Spleen (tissue), 11 donors: ENCODE measurements around the gene UNC119B. TPM values are rescaled to one million over a fixed set of nuclear protein-coding genes. Genes with fewer than 3 reads are reported as not detected.

ENCODE experiments used
- DNase-seq: peaks from one replicate; pipeline ENCODE4 v3.0.0-alpha.2; 2020
- H3K27ac ChIP-seq, 8 donors: fragments of 200-600 bp; sonication (generic) in 7 of 8; 1 replicate in 4 of 8; 2 replicates in 4 of 8; pipeline versions ENCODE4 v1.5.0 to v1.8.0; 2016 to 2021; ENCODE audit warnings: inconsistent platforms in 4 of 8, mild to moderate bottlenecking in 4 of 8, moderate library complexity in 1 of 8
- H3K27me3 ChIP-seq, 7 donors: fragments of 200-600 bp; sonication (generic) in 6 of 7; replicated peaks in 1 of 7; 1 replicate in 4 of 7; 2 replicates in 3 of 7; pipeline versions ENCODE4 v1.5.0 to v1.8.0; 2016 to 2021; ENCODE audit warnings: inconsistent platforms in 3 of 7, mild to moderate bottlenecking in 1 of 7
- H3K36me3 ChIP-seq, 6 donors: fragments of 200-600 bp; sonication (generic) in 5 of 6; 1 replicate in 4 of 6; 2 replicates in 2 of 6; pipeline versions ENCODE4 v1.5.0 to v1.8.0; 2016 to 2021; ENCODE audit warnings: inconsistent platforms in 2 of 6
- H3K4me1 ChIP-seq, 6 donors: fragments of 200-600 bp; sonication (generic) in 5 of 6; 1 replicate in 3 of 6; 2 replicates in 3 of 6; pipeline versions ENCODE4 v1.5.0 to v1.8.0; 2016 to 2021; ENCODE audit warnings: inconsistent platforms in 3 of 6
- H3K4me3 ChIP-seq, 8 donors: fragments of 200-600 bp; sonication (generic) in 7 of 8; 1 replicate in 4 of 8; 2 replicates in 4 of 8; pipeline versions ENCODE4 v1.5.0 to v1.8.0; 2016 to 2021; ENCODE audit warnings: inconsistent platforms in 4 of 8, mild to moderate bottlenecking in 4 of 8, moderate library complexity in 2 of 8
- H3K9me3 ChIP-seq, 8 donors: fragments of 200-600 bp; sonication (generic) in 7 of 8; 1 replicate in 4 of 8; 2 replicates in 4 of 8; pipeline versions ENCODE4 v1.5.0 to v1.8.0; 2016 to 2021; ENCODE audit warnings: inconsistent platforms in 4 of 8
- POLR2A ChIP-seq, 3 donors: fragments of 450-650 bp; IDR thresholded peaks; one replicate each; pipeline ENCODE4 v1.5.1; 2017; ENCODE audit warnings: antibody characterized with exemption in 3 of 3, mild to moderate bottlenecking in 1 of 3
- POLR2AphosphoS5 ChIP-seq, 3 donors: sonication (generic); formaldehyde crosslinking; IDR thresholded peaks; one replicate each; pipeline ENCODE4 v1.5.1; 2017; ENCODE audit warnings: antibody characterized with exemption in 3 of 3
- WGBS, 5 donors: extraction: QIAGEN DNeasy Blood & Tissue Kit in 3 of 5; methylation state at CpG; one replicate each; pipeline versions ENCODE4 v1.1.5 to v1.1.7; 2013 to 2018; 5-methylcytosine and 5-hydroxymethylcytosine counted together
- intact Hi-C: fragments of 100-400 bp; cut with DNase I; formaldehyde crosslinking; loops from one replicate; pipeline ENCODE4 v1.15.0; 2023; ENCODE audit warnings: low total_unique reads
- polyA plus RNA-seq, 3 donors: library from polyadenylated mRNA; stranded (reverse); fragments of 200-250 nt; gene quantifications; one replicate each; pipeline ENCODE4 v1.2.1, GENCODE V29; 2013
- total RNA-seq, 7 donors: library from RNA; depleted of rRNA in 3 of 7; stranded (reverse); fragments of >200 nt in 3 of 7; fragmentation: NEBNext Ultra II Directional in 4 of 7; extraction: Animal tissue kit (Norgen Biotek cat#: 25700) in 4 of 7; gene quantifications; one replicate each; pipeline versions ENCODE4 v1.1.0 to v1.2.1, GENCODE V29; 2016 to 2021
- TF ChIP-seq, protein P1 (sequence below), 11 experiments: fragments of 200-600 bp in 7 of 11; fragments of 450-650 bp in 4 of 11; sonication (generic) in 4 of 11; IDR thresholded peaks in 8 of 11; conservative IDR thresholded peaks in 3 of 11; 1 replicate in 7 of 11; 2 replicates in 4 of 11; pipeline versions ENCODE4 v1.4.0 to v1.8.0; 2016 to 2021; ENCODE audit warnings: antibody characterized with exemption in 11 of 11, inconsistent platforms in 4 of 11, mild to moderate bottlenecking in 1 of 11
- donor health status: healthy with polysubstance abuse.
- donor health status: DM: no; HTN: no; CAD: no; lungs with moderate emphysema.
- donor health status: DM: no; HTN: no; CAD: no.
- donor health status: Bipolar disorder and iron deficiency.
- donor health status: healthy.
- donor health status: DM: no; HTN: no; CAD: no.
- donor health status: DM: yes; HTN: yes; CAD: no.

Gene UNC119B
- total and polyA plus RNA-seq, 10 donors, result 5.5 to 32.2 (median 20.0) TPM

- peak overlapping the region in 6 of 8 donors; percentile 29 to 84 (median 72) for H3K27ac ChIP-seq
- intact Hi-C loops, result no loop called here
- H3K9me3 ChIP-seq, result no peaks in the 10 kb centered on the region
- WGBS, 5 donors, result 88 to 97% (median 93%) methylated on average over 7 of the region's 7 CpGs
- TF ChIP-seq, protein P1, sequence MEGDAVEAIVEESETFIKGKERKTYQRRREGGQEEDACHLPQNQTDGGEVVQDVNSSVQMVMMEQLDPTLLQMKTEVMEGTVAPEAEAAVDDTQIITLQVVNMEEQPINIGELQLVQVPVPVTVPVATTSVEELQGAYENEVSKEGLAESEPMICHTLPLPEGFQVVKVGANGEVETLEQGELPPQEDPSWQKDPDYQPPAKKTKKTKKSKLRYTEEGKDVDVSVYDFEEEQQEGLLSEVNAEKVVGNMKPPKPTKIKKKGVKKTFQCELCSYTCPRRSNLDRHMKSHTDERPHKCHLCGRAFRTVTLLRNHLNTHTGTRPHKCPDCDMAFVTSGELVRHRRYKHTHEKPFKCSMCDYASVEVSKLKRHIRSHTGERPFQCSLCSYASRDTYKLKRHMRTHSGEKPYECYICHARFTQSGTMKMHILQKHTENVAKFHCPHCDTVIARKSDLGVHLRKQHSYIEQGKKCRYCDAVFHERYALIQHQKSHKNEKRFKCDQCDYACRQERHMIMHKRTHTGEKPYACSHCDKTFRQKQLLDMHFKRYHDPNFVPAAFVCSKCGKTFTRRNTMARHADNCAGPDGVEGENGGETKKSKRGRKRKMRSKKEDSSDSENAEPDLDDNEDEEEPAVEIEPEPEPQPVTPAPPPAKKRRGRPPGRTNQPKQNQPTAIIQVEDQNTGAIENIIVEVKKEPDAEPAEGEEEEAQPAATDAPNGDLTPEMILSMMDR (IDR thresholded peaks at IDR 0.05 in 8 of 11, conservative IDR thresholded peaks at IDR 0.05 in 3 of 11), result no peak
- no peak for TF ChIP-seq POLR2A (IDR thresholded peaks at IDR 0.05)
- TF ChIP-seq POLR2AphosphoS5 (IDR thresholded peaks at IDR 0.05), result no peak
- H3K27me3 ChIP-seq, result no peaks in the 10 kb centered on the region
- peaks cover 0 to 50% (median 25%) of the 10 kb centered on the region in 6 donors for H3K4me1 ChIP-seq
- H3K36me3 ChIP-seq, result peaks cover 13 to 92% (median 65%) of the 10 kb centered on the region in 6 donors
- H3K4me3 ChIP-seq, result no peak overlapping the region
- DNase-seq, result no peak
Measured at GRCh38 chr12:120699553-120699952, 10.7 kb upstream of the UNC119B start.

DNA sequence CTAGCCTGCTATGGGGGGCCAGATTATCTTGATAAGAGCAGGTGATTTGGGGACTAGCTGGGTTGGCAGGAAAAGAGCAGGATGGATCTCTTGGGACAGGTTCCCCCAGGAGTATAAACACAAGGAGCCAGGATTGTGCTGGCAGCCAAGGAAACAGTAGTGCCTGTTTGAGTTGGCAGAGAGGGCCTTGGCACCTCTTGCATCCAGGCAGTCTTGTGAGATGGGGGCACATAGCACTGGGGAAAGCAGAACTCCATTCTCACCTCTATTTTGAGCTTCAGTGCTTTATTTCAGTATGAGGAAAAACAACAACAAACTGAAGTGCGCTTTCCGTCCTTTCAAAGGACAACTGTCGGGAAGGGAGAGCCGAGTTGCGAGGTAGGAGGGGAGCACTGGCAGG lies 9.4 kb upstream of the UNC119B start:
- Histone ChIP-seq H3K36me3 (peaks cover 2 to 88% (median 52%) of the 10 kb centered on the region in 6 donors), H3K4me3 (no peak overlapping the region), H3K27ac (peak overlapping the region in 3 of 8 donors; percentile 50 to 84 (median 80)), H3K4me1 (peaks cover 0 to 46% (median 25%) of the 10 kb centered on the region in 6 donors), H3K27me3 (no peaks in the 10 kb centered on the region), H3K9me3 (no peaks in the 10 kb centered on the region)
- WGBS, 5 donors, result 88 to 100% (median 92%) methylated on average over 5 of the region's 5 CpGs
- TF ChIP-seq POLR2A (IDR thresholded peaks at IDR 0.05) (no peak), POLR2AphosphoS5 (IDR thresholded peaks at IDR 0.05) (no peak)
- TF ChIP-seq, protein P1 (IDR thresholded peaks at IDR 0.05 in 8 of 11, conservative IDR thresholded peaks at IDR 0.05 in 3 of 11), result no peak
- intact Hi-C loops, result no loop called here
- DNase-seq, result no peak

DNA sequence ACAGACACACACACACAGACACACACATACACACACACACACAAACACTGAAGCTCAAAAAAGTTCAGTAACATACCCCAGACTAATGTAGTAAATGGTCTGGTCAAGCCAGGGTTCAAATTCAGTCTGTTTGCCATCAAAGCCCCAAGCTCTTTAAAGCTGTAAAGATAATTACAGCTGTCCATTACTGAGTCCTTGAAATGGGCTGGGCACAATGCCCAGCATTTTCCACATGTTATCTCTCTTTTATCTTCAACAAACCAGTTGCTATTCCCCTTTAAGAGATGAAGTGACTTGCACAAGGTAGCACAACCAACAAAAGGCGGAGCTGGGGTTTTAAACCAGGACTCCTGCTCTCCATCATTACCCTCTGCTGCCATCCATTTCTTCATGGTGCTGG lies 7.6 kb upstream of the UNC119B start:
- TF ChIP-seq POLR2A (IDR thresholded peaks at IDR 0.05) (no peak), POLR2AphosphoS5 (IDR thresholded peaks at IDR 0.05) (no peak)
- TF ChIP-seq, protein P1 (IDR thresholded peaks at IDR 0.05 in 8 of 11, conservative IDR thresholded peaks at IDR 0.05 in 3 of 11), result no peak
- DNase-seq, result no peak
- intact Hi-C loops, result no loop called here
- Histone ChIP-seq H3K4me1 (peaks cover 0 to 46% (median 25%) of the 10 kb centered on the region in 6 donors), H3K9me3 (no peaks in the 10 kb centered on the region), H3K4me3 (no peak overlapping the region), H3K36me3 (peaks cover 2 to 70% (median 34%) of the 10 kb centered on the region in 6 donors), H3K27me3 (no peaks in the 10 kb centered on the region), H3K27ac (peak overlapping the region in 7 of 8 donors; percentile 47 to 84 (median 65))
- 71 to 93% (median 84%) methylated on average over 1 of the region's 1 CpG for WGBS, 5 donors

- no peaks in the 10 kb centered on the region for H3K9me3 ChIP-seq
- peaks cover 0 to 39% (median 20%) of the 10 kb centered on the region in 6 donors for H3K4me1 ChIP-seq
- peak in 2 of 3 donors; percentile 24 to 56 for TF ChIP-seq POLR2AphosphoS5 (IDR thresholded peaks at IDR 0.05)
- TF ChIP-seq, protein P1 (IDR thresholded peaks at IDR 0.05 in 8 of 11, conservative IDR thresholded peaks at IDR 0.05 in 3 of 11), result no peak
- no peak for TF ChIP-seq POLR2A (IDR thresholded peaks at IDR 0.05)
- no peaks in the 10 kb centered on the region for H3K27me3 ChIP-seq
- no peak for DNase-seq
- intact Hi-C loops, result no loop called here
- H3K4me3 ChIP-seq, result no peak overlapping the region
- peaks cover 2 to 62% (median 30%) of the 10 kb centered on the region in 6 donors for H3K36me3 ChIP-seq
- 64 to 78% (median 77%) methylated on average over 11 of the region's 11 CpGs for WGBS, 5 donors
- H3K27ac ChIP-seq, result peak overlapping the region in 7 of 8 donors; percentile 47 to 84 (median 65)
Measured at GRCh38 chr12:120703311-120703942, 6.8 kb upstream of the UNC119B start.
